MCF 10A (cell line): ENCODE data around the gene CMTM4. TPM values are rescaled to one million over a fixed set of nuclear protein-coding genes. Genes with fewer than 3 reads are reported as not detected.

Experiments
- BruUV-seq: library from RNA; stranded (reverse); fragments of 400-500 nt; replicated peaks from 2 replicates; lab custom pipeline; 2021; lab: Mats Ljungman, UMichigan
- CTCF ChIA-PET: fragments of 300-600 bp; sonication (Branson Sonifier 250); formaldehyde crosslinking; extraction: SDS; loops from one replicate; lab custom pipeline; 2021; ENCODE audit warnings: antibody characterized with exemption, inconsistent platforms; lab: Yijun Ruan, JAX
- POLR2A ChIA-PET: fragments of 300-600, 350-650 bp; sonication (Branson Sonifier 250); formaldehyde crosslinking; extraction: SDS; loops from one replicate; lab custom pipeline; 2020; ENCODE audit warnings: antibody characterized with exemption, inconsistent platforms; lab: Yijun Ruan, JAX
- DNase-seq: peaks from one replicate; pipeline ENCODE4 v3.0.0-alpha.2; 2018; ENCODE audit not compliant: unreplicated experiment
- H3K27ac Mint-ChIP-seq: one replicate; pipeline ENCODE4 v1.8.0; 2022; ENCODE audit warnings: mild to moderate bottlenecking, low read depth, mixed read lengths; ENCODE audit not compliant: unreplicated experiment
- H3K27me3 Mint-ChIP-seq: one replicate; pipeline ENCODE4 v1.8.0; 2022; ENCODE audit warnings: mixed read lengths; ENCODE audit not compliant: insufficient read depth, unreplicated experiment
- H3K36me3 Mint-ChIP-seq: one replicate; pipeline ENCODE4 v1.8.0; 2022; ENCODE audit warnings: mild to moderate bottlenecking, moderate library complexity, mixed read lengths; ENCODE audit not compliant: insufficient read depth, unreplicated experiment
- H3K4me1 Mint-ChIP-seq: one replicate; pipeline ENCODE4 v1.8.0; 2022; ENCODE audit warnings: mixed read lengths; ENCODE audit not compliant: insufficient read depth, unreplicated experiment
- H3K4me3 Mint-ChIP-seq: one replicate; pipeline ENCODE4 v1.8.0; 2022; ENCODE audit warnings: mild to moderate bottlenecking, moderate library complexity, mixed read lengths; ENCODE audit not compliant: unreplicated experiment
- H3K9me3 Mint-ChIP-seq: one replicate; pipeline ENCODE4 v1.8.0; 2022; ENCODE audit warnings: mixed read lengths; ENCODE audit not compliant: unreplicated experiment
- CTCF ChIP-seq: fragments of 200-600 bp; IDR thresholded peaks from one replicate; pipeline ENCODE4 v1.8.0; 2022; ENCODE audit warnings: antibody characterized with exemption, mild to moderate bottlenecking; ENCODE audit not compliant: unreplicated experiment
- intact Hi-C: fragments of 100-400 bp; cut with micrococcal nuclease; formaldehyde crosslinking; loops from 2 replicates; pipeline ENCODE4 v1.14.1; 2022
- total RNA-seq: library from RNA; stranded (reverse); gene quantifications from 2 replicates; pipeline ENCODE4 v1.2.3, GENCODE V29; 2022

The CMTM4 gene
- total RNA-seq, 1 experiment from 2014 or later = 27.2 TPM

DNA sequence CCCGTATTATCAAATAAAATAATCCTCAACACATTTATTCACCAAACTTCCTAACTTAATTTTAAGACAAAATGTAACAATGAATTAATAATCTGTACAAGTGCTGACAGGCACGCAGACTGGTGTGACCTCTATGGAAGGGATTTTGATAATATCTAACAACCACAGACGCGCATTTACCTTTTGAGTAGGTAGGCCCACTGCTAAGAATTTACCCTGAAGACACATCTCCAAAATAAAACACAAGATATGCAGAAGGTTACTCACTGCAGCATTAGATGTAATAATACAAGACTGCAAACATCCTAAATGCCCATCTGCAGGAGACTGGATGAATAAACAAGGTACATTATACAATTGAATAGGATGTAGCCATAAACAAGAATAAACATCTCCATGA is 22.7 kb upstream of the CMTM4 start:
- no peak overlapping the region for H3K27ac Mint-ChIP-seq
- peaks cover 10% of the 10 kb centered on the region for H3K4me1 Mint-ChIP-seq
- no peak overlapping the region for H3K4me3 Mint-ChIP-seq
- peaks cover 37% of the 10 kb centered on the region for H3K36me3 Mint-ChIP-seq
- no peaks in the 10 kb centered on the region for H3K9me3 Mint-ChIP-seq
- ChIA-PET CTCF (interaction anchor here (1.3 kb wide), 1 partner anchor 148 kb away, joined by 3 read pairs; no protein-coding TSS in a partner anchor), POLR2A (no interaction called here)
- no TSS peak for BruUV-seq
- intact Hi-C loops = no loop called here
- DNase-seq = no peak
- no peaks in the 10 kb centered on the region for H3K27me3 Mint-ChIP-seq
- TF ChIP-seq CTCF = no peak

DNA sequence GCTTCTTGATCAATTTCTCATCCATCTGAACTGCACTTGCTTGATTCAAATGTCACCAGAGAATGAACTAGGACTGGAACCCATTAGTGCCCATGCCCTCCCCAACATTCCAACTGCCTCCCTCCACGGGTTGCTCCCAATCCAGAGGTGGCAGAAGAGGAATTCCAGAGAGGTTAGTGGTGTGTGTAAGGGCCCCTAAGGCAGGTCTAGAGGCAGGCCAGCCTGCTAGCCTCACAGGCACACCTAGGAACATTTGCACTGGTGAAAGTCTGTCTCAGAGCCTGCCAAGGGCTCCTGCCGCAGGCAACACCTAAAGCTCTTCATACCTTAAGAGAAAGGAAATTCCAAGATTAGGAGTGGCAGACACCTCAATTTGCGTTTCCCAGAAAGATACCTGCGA is 21.2 kb upstream of the CMTM4 start:
- ChIA-PET CTCF (interaction anchor here (0.6 to 2.0 kb wide), 2 partner anchors 10 to 132 kb away, joined by 3 to 9 read pairs; no protein-coding TSS in a partner anchor), POLR2A (interaction anchor here (1.1 kb wide), 1 partner anchor 21 kb away, joined by 4 read pairs; the partner anchor contains the start of gene CMTM4)
- H3K27me3 Mint-ChIP-seq = no peaks in the 10 kb centered on the region
- TF ChIP-seq CTCF = no peak
- peaks cover 2% of the 10 kb centered on the region for H3K9me3 Mint-ChIP-seq
- intact Hi-C loops = no loop called here
- no TSS peak for BruUV-seq
- no peak overlapping the region for H3K27ac Mint-ChIP-seq
- H3K36me3 Mint-ChIP-seq = peaks cover 23% of the 10 kb centered on the region
- peaks cover 10% of the 10 kb centered on the region for H3K4me1 Mint-ChIP-seq
- no peak for DNase-seq
- H3K4me3 Mint-ChIP-seq = no peak overlapping the region

- TF ChIP-seq CTCF = no peak
- DNase-seq = peak; percentile 26
- H3K4me3 Mint-ChIP-seq = no peak overlapping the region
- ChIA-PET POLR2A (interaction anchor here (0.7 to 1.1 kb wide), 2 partner anchors 20 to 527 kb away, joined by 4 to 5 read pairs; partner anchors contain the start of gene CMTM4), CTCF (interaction anchor here (0.6 to 2.0 kb wide), 3 partner anchors 11 to 158 kb away, joined by 3 to 9 read pairs (median 9); no protein-coding TSS in a partner anchor)
- peaks cover 8% of the 10 kb centered on the region for H3K9me3 Mint-ChIP-seq
- peaks cover 10% of the 10 kb centered on the region for H3K4me1 Mint-ChIP-seq
- intact Hi-C loops = no loop called here
- H3K36me3 Mint-ChIP-seq = peaks cover 23% of the 10 kb centered on the region
- BruUV-seq = no TSS peak
- H3K27ac Mint-ChIP-seq = no peak overlapping the region
- no peaks in the 10 kb centered on the region for H3K27me3 Mint-ChIP-seq
These were observed 20.7 kb upstream of the CMTM4 start for GRCh38 chr16:66717112-66717675.

GRCh38 chr16:66714654-66715307 is 18.2 kb upstream of the CMTM4 start:
- DNase-seq = peak; percentile 52
- no peaks in the 10 kb centered on the region for H3K27me3 Mint-ChIP-seq
- CTCF ChIA-PET = interaction anchor here (0.6 to 1.2 kb wide), 3 partner anchors 7 to 154 kb away, joined by 3 read pairs; no protein-coding TSS in a partner anchor

More at GRCh38 chr16:66714654-66715307, 18.2 kb upstream of the CMTM4 start:
- H3K4me3 Mint-ChIP-seq = no peak overlapping the region
- BruUV-seq = no TSS peak
- peaks cover 13% of the 10 kb centered on the region for H3K36me3 Mint-ChIP-seq
- intact Hi-C loops = no loop called here
- H3K9me3 Mint-ChIP-seq = peaks cover 9% of the 10 kb centered on the region
- POLR2A ChIA-PET = interaction anchor here (1.3 kb wide), 1 partner anchor 19 kb away, joined by 6 read pairs; no protein-coding TSS in a partner anchor
- H3K4me1 Mint-ChIP-seq = peaks cover 10% of the 10 kb centered on the region
- TF ChIP-seq CTCF = no peak
- peak overlapping the region; percentile 13 for H3K27ac Mint-ChIP-seq
